Measurements from ENCODE around the gene CIT.

The CIT gene

DNA sequence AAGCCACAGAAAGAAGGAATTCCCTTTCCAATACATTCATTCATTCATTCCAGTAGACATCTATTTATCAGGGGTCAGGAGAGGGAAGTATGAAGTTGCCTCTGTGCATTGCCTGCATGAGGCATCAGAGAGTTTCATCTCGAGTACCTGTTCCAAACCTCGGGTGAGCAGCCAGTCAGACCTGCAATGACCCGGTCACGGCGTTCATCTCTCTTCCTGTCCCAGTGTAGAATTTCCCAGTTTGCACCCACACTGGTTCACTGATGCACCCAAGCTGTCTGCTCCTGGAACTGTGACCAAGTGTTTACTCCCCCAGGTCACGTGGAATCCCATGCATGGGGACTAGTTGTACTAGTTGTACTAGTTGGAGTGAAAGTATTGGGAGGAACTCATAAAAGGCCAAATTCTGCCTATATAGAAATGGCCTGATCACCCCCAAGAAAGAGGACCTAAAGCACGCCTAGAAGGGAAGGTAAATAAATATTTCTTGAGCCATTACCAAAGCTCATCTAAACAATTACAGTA is 231.5 kb downstream of the CIT start:
- TF ChIP-seq, protein P1, sequence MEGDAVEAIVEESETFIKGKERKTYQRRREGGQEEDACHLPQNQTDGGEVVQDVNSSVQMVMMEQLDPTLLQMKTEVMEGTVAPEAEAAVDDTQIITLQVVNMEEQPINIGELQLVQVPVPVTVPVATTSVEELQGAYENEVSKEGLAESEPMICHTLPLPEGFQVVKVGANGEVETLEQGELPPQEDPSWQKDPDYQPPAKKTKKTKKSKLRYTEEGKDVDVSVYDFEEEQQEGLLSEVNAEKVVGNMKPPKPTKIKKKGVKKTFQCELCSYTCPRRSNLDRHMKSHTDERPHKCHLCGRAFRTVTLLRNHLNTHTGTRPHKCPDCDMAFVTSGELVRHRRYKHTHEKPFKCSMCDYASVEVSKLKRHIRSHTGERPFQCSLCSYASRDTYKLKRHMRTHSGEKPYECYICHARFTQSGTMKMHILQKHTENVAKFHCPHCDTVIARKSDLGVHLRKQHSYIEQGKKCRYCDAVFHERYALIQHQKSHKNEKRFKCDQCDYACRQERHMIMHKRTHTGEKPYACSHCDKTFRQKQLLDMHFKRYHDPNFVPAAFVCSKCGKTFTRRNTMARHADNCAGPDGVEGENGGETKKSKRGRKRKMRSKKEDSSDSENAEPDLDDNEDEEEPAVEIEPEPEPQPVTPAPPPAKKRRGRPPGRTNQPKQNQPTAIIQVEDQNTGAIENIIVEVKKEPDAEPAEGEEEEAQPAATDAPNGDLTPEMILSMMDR (IDR thresholded peaks at IDR 0.05; ENCODE audit: low read depth, low read length): no peak
- no peak overlapping the region for H3K4me3 ChIP-seq (replicated peaks in 1 of 2; ENCODE audit: low read depth in 2 of 2, low read length in 2 of 2)
- DNase-seq (ENCODE audit: low read depth in 2 of 2): no peak

DNA sequence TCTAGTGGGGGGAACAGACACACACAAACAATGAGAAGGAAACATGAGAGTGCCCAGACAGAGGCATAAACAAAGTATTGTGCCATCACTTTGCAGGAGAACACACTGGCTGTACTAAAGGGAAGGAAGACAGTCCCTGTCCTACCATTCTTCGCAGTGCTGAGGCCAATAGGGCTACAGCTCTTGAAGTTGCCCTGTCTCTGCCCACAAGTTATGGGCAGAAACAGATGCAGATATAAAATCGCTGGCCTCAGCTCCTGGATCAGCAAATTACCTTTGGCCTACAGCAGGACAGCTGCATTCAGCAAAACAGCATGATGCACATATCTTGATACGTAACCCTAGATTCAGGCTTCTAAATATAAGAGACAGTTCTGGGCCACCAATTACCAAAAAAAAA is 232.2 kb downstream of the CIT start:
- TF ChIP-seq, protein P1 (IDR thresholded peaks at IDR 0.05; ENCODE audit: low read depth, low read length): no peak
- H3K4me3 ChIP-seq (replicated peaks in 1 of 2; ENCODE audit: low read depth in 2 of 2, low read length in 2 of 2): no peak overlapping the region
- DNase-seq (ENCODE audit: low read depth in 2 of 2): no peak

DNA sequence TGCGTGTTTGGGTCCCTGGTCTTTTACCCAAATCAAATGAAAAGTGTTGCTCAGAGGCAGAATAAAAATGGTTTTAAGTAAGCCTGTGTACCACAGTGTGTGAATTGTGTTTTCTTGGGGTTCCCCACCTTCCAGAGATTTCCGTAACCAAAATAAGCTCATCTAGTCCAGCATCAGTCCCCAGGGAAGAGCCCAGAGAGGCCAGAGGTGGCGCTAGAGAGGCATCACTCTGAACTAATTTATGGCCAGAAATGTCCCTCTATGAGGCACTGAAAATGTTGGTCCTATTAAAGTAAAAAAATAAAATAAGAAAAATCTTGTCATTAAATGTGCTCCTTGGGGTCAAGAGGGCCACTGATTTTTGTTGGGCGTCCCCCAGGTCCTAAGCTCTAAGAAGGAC is 234.1 kb downstream of the CIT start:
- no peak for DNase-seq (ENCODE audit: low read depth in 2 of 2)
- TF ChIP-seq, protein P1 (IDR thresholded peaks at IDR 0.05; ENCODE audit: low read depth, low read length): peak; percentile 43
- H3K4me3 ChIP-seq (replicated peaks in 1 of 2; ENCODE audit: low read depth in 2 of 2, low read length in 2 of 2): no peak overlapping the region

Measured in cardiac fibroblast (primary cell).